Smooth muscle cell of the brain vasculature (primary cell): ENCODE results near the gene MCHR2.
A peak's percentile ranks its signal among the peaks of the same experiment; 100 is the strongest.

Experiments
- DNase-seq: peaks from one replicate; pipeline ENCODE4 v3.0.0-alpha.2; 2012; ENCODE audit warnings: low read depth, low spot score

Gene MCHR2

DNA sequence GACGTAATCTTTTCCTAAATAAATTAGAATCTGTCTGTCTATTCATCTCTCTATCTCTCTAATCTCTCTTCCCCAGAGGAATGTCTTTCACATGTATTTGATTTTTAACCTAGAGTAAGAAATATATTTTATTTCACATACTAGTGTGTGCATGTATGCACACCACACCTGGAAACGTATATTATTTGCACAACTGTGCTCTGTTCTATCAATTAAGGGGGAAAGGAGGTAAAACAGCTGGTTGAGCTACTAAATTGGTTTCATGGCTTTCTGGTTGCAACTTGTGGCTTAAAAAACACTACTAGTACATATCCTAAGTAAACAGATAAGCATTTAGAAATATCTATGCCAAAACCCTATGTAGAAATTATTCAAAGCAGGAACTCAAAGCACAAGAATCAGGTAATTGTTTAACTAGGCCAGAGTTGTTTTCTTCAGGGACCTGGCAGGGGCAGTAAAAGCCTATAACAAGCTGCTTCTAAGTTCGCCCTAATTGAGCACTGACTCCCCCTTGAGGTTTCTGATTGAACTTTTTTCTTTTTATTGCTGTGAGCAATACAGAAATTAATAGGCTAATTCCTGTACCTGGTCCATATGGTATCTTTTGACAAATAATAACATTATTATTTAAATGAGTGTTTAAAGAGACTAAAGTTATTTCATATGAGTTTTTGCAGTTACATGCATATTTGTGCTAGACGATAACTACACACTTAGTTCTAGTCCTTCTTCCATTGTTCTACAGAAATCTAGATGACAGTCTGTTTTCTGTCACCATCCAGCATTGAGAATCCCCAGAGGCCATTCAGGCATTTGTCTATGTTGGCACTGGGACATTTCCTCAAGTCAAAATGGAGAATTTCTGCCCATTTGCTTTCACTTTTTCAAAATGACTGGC lies 88.6 kb downstream of the MCHR2 start:
- DNase-seq: peak; percentile 3

DNA sequence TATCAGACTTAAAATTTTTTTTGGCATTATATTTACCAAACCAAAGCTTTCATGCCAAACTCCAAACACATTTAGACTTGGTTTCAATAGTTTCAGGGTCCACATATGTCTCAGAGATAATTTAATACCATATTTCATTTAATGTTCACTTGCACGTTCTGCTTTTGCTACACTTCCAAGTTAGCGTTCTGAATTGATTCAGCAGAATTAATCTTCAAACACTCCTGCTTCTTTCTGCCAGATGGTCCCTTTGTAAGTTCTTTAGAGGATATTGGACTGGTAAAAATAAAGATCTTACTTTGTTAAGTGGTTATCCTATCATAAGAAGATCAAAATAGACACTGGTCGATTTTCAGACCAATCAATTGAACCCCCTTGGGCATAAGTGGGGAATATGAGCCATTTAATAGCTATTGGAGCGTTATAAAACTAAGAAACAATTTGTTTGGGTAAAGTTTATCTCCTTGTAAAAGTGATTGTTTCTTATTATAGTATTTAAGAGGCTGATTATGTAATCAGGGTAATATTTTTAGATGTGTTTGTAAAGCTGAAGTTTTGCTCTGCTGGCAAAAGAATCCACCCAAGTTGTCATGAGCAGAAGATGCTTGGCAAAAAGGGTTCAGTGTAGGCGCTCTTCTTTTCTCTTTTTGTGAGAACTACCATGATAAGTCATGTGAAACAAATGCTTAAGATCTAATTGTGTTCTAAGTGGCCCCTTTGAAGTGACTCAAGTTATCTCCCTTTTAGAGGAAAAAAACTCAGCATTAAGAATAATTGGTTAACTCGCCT lies 92.2 kb downstream of the MCHR2 start:
- DNase-seq: no peak

DNA sequence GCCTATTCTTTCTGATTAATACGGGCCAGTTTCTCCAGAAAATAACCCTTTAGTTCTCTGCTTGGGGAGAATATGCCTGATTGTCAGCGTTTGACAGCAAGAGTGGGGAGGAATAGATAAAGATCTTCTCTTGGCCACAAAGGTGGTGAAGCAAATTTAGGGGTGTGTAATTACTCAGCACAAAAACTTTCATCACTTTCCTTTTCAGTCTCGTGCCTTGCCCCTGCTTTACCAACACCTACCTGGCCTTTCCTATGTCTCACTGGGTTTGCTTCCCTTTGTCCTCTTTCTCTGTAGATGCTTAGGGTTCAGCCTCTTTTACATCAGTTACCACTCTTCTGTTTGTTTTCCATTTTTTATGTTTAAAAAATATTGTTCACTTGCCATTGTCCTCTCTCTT lies 99.2 kb downstream of the MCHR2 start:
- no peak for DNase-seq

DNA sequence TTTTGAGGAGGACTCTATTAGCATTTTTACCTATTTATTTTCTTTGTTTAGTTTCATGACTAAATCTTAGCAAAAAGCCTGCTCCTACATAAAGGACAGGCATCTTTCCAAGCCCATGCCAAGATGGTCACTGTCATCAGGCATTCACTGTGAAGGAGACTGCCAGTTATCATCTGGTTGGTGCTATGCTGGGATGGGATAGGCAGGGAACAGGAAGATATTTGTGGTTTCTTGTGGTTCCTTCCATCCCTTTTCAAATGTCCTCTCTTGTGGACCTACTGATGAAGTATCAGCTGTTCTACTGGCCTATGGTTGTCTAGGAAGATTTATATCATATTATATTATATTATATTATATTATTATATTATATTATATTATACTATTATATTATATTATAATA lies 107.0 kb downstream of the MCHR2 start:
- DNase-seq: no peak

DNA sequence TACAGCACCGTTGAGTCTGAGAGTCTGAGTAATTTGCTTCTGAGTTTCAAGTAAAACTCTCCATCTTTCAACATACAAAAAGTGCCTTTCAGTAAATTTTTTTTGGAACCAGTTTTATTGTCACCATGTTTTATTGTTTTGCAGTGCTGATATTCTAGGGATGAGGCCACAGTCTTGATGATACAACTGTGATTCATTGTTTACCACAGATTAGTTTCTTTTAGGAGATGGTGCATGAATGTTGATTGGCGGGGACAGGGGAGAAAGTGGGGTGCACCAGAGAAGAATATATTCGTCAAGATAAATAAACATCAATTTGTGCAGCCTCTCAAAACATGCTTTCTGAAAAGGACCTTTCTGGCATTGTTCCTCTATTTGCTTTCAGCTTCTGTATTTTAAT lies 109.0 kb downstream of the MCHR2 start:
- no peak for DNase-seq

DNA sequence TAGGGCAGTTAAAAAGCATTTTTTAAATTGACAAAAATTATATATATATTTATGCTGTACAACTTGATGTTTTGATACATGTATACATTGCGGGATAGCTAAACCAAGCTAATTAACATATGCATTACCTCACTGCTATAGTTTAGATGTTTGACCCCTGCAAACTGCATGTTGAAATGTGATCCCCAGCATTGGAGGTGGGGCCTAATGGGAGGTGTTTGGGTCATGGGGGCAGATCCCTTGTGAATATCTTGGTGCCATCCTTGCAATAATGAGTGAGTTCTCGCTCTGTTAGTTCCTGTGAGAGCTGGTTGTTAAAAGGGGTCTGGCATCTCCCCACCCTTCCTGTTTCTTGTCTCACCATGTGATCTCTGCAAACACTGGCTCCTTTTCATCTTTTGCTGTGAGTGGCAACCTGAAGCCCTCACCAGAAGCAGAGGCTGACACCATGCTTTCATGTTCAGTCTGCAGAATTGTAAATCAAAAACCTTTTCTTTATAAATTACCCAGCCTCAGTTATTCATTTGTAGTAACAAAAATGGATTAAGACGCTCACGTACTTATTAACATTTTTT lies 111.8 kb downstream of the MCHR2 start:
- DNase-seq: no peak

DNA sequence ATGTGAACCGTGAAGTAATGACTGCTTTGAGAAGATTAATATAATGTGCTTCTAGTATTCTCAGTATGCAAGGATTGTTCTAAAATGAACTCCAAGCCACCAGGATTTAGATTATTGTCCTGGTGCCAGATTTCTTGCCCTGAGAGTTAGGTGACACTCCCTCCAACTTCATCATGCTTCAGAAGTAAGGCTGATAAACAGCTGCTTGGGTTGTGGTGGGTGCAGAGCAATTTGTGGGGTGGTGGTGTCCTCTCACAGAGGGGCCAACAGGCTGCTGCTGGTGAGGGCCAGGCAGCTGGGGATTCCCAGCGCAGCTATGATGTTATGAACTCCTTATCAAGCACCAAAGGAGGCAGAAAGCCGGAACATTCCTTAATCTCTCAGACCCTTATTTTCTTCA lies 114.6 kb downstream of the MCHR2 start:
- DNase-seq: no peak

DNA sequence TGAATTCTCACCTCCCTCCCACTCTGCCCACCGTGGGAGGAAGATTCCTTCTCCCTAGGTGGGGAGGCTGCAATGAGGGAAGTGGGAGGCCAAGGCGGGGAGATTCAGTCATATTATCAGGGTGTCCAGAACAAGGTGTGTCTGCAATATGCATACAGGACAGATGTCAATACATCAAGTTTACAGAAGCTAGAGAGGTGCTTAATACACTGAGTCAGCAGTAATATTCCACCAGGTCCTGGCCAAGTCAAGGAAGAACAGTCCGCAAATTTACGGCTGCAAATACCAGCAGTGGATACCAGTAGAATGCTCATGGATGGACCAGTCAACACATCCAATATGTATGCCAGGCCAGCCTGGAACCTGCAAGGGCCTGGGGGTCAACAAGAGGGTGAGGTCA lies 119.0 kb downstream of the MCHR2 start:
- DNase-seq: no peak

DNA sequence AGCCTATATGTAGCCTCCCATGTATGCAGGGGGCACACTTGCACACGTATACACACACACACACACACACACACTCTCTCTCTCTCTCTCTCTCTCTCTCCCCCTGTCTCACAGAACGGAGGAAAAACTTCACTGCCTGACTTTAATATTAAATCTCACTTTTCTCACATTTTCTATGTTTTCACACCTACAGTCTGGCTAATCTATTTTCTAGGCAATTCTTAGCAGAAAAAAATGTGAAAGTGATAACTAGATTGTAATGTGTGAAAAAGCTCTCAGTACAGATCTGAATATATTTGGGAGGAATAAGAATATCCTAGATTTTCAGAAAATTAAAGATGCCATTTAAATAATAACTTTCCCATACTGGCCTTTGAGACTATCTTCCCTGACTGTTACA lies 120.9 kb downstream of the MCHR2 start:
- no peak for DNase-seq

DNA sequence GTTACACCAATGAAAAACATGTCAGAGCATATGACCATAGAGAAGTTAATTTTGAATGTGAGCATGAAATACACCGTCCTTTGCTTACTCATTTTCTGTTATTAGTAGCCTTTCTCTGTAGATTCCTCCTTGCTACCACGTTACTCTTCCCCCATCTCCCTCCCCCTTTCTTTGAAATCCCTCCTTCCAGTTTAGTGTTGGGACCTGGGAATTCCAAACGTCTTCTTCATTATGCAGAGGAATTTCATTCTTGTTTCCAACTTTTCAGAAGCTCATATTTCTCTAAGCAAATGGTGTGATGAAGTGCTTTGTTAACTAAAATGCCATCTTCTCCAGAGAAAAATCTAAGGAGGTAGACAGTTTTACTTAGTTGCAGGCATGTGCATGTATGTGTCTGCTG lies 122.4 kb downstream of the MCHR2 start:
- no peak for DNase-seq
